ENCODE measurements around the gene IL18RAP. TPM values are rescaled to one million over a fixed set of nuclear protein-coding genes. Genes with fewer than 3 reads are reported as not detected.
A peak's percentile ranks its signal among the peaks of the same experiment; 100 is the strongest.

Gene IL18RAP
- total RNA-seq, 1 experiment from 2014 or later, result not detected

DNA sequence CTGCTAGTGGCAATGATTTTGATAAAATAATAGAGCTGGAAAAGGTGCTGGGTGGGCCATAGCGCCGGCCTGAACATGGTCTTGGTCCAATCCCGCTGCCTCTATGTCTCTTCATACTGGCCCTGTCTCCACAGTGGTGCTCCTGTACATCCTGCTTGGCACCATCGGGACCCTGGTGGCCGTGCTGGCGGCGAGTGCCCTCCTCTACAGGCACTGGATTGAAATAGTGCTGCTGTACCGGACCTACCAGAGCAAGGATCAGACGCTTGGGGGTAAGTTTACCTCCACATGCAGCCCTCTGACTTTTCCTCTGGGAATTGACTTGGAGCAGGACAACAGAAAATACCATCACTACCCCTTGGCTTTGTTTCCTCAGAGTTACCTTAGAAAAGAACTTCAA is 24.0 kb downstream of the IL18RAP start:
- Histone ChIP-seq H4K20me1 (ENCODE audit: control insufficient read depth, insufficient read depth, insufficient read length) (no peaks in the 10 kb centered on the region), H3K9ac (ENCODE audit: extremely low read depth, insufficient read length, low read length) (no peak overlapping the region), H2AFZ (ENCODE audit: low read length) (no peak overlapping the region), H2BK5ac (ENCODE audit: insufficient read length, low read length) (no peak overlapping the region), H3K79me1 (ENCODE audit: insufficient read depth, low read depth, low read length, poor library complexity, severe bottlenecking) (no peaks in the 10 kb centered on the region), H3K56ac (ENCODE audit: insufficient read length, low read depth, low read length) (no peak overlapping the region), H2BK12ac (ENCODE audit: insufficient read length, low read depth, low read length) (no peak overlapping the region), H4K8ac (replicated peaks; ENCODE audit: insufficient read length, low read depth, low read length) (no peak overlapping the region), H2BK120ac (ENCODE audit: low read depth, low read length, poor library complexity, severe bottlenecking) (no peak overlapping the region), H3T11ph (ENCODE audit: low read length) (no peak overlapping the region), H3K27ac (ENCODE audit: insufficient read length, low read depth, low read length) (no peak overlapping the region), H3K23me2 (ENCODE audit: insufficient read length, low read depth, low read length, poor library complexity, severe bottlenecking) (no peaks in the 10 kb centered on the region), H3K27me3 (ENCODE audit: insufficient read depth, low read length) (no peaks in the 10 kb centered on the region), H2BK15ac (ENCODE audit: low read depth, low read length) (no peak overlapping the region), H2AK5ac (ENCODE audit: insufficient read length, low read length) (no peak overlapping the region), H3K18ac (ENCODE audit: insufficient read length, low read depth, low read length) (no peak overlapping the region), H3K14ac (ENCODE audit: insufficient read depth, low read length) (0 out of 2 replicates have a peak overlapping the region, but pooled peaks have one; percentile 50), H3K9me3 (ENCODE audit: control insufficient read depth, low read depth, low read length) (no peaks in the 10 kb centered on the region), H4K91ac (ENCODE audit: insufficient read length, low read depth, low read length) (no peak overlapping the region), H2BK20ac (ENCODE audit: low read depth, low read length, poor library complexity, severe bottlenecking) (no peak overlapping the region), H3K79me2 (ENCODE audit: insufficient read depth, low read length) (no peaks in the 10 kb centered on the region), H3K4ac (ENCODE audit: low read depth, low read length) (no peak overlapping the region), H4K5ac (ENCODE audit: insufficient read length, low read depth, low read length) (no peak overlapping the region), H3K4me2 (ENCODE audit: insufficient read depth, insufficient read length, low read length) (no peak overlapping the region), H3K23ac (ENCODE audit: insufficient read length, low read depth, low read length) (no peak overlapping the region), H3K4me1 (ENCODE audit: insufficient read depth, low read length) (no peaks in the 10 kb centered on the region)
- TF ChIP-seq CTCF (conservative IDR thresholded peaks at IDR 0.05), result no peak
- no peak for DNase-seq
- Mint-ChIP-seq H3K27me3 (ENCODE audit: low read depth) (peaks cover 2% of the 10 kb centered on the region; the same call in 1 of the 2 replicates), H3K4me3 (no peak overlapping the region), H3K9me3 (no peaks in the 10 kb centered on the region), H3K27ac (no peak overlapping the region), H3K4me1 (no peaks in the 10 kb centered on the region; a peak in 1 of 4 replicates), H3K36me3 (ENCODE audit: insufficient read depth in 1 of 3, low read depth in 3 of 3) (no peaks in the 10 kb centered on the region)
- no CpG with 5 or more reads among the region's 9 CpGs for WGBS (ENCODE audit: extremely low coverage, insufficient read length, low lambda C conversion rate)
